HepG2 (cell line): Measurements from ENCODE around the gene KRTAP10-10. TPM values are rescaled to one million over a fixed set of nuclear protein-coding genes. Genes with fewer than 3 reads are reported as not detected.

Experiments
- ATAC-seq: fragments of 200-7000 bp; cut with Tn5 transposase; 3 replicates; pipeline ENCODE4 v1.9.1; 2020; ENCODE audit warnings: mild to moderate bottlenecking, moderate library complexity
- BruUV-seq: library from RNA; stranded (reverse); fragments of 400-500 nt; replicated peaks from 2 replicates; lab custom pipeline; 2021; lab: Mats Ljungman, UMichigan
- CTCF ChIA-PET: fragments of 300-600 bp; formaldehyde crosslinking; extraction: SDS; loops from one replicate; lab custom pipeline; 2021; ENCODE audit warnings: low total read pairs, inconsistent platforms, low intra/inter-chr PET ratio; lab: Yijun Ruan, JAX
- POLR2A ChIA-PET: fragments of 350-600 bp; sonication (Branson Sonifier 250); formaldehyde crosslinking; loops from one replicate; lab custom pipeline; 2020; ENCODE audit warnings: antibody characterized with exemption, inconsistent platforms; lab: Yijun Ruan, JAX
- DNase-seq: peaks from one replicate; pipeline ENCODE4 v3.0.0-alpha.2; 2015; ENCODE audit warnings: low spot score
- FAIRE-seq: peaks from 3 replicates; lab custom pipeline; 2011; peaks lifted over from hg19 to GRCh38; lab: Jason Lieb, UNC
- H2AFZ ChIP-seq: one replicate; pipeline ENCODE4 v1.6.1; 2011; ENCODE audit warnings: low read length, inconsistent platforms
- H3K27ac ChIP-seq: fragments of 300-600 bp; 3 replicates; pipeline ENCODE4 v1.8.0; 2011; ENCODE audit warnings: mixed run types, mild to moderate bottlenecking, mixed read lengths, low read length, inconsistent platforms; ENCODE audit not compliant: insufficient read depth; ENCODE audit errors: extremely low read length
- H3K27me3 ChIP-seq, 2 experiments: fragments of 200-600 bp in 1 of 2; 2 replicates in 1 of 2; 3 replicates in 1 of 2; pipeline versions ENCODE4 v1.6.0 to v1.8.0; 2011; ENCODE audit warnings: low read length in 2 of 2, mild to moderate bottlenecking in 2 of 2, moderate library complexity in 2 of 2, inconsistent platforms in 1 of 2; ENCODE audit not compliant: insufficient read depth in 2 of 2, control insufficient read depth in 1 of 2
- H3K36me3 ChIP-seq, 2 experiments: fragments of 200-600 bp in 1 of 2; replicated peaks in 1 of 2; 2 replicates in 1 of 2; 3 replicates in 1 of 2; pipeline versions ENCODE4 v1.5.1 to v1.8.0; 2011; ENCODE audit warnings: low read length in 2 of 2, inconsistent platforms in 1 of 2; ENCODE audit not compliant: insufficient read depth in 2 of 2, control insufficient read depth in 1 of 2
- H3K4me1 ChIP-seq: 2 replicates; pipeline ENCODE4 v1.5.1; 2012; ENCODE audit warnings: low read length, inconsistent platforms; ENCODE audit not compliant: insufficient read depth
- H3K4me2 ChIP-seq: 2 replicates; pipeline ENCODE4 v1.6.0; 2011; ENCODE audit warnings: low read depth, low read length, inconsistent platforms
- H3K4me3 ChIP-seq, 3 experiments: fragments of 200-600 bp in 1 of 3; sonication (generic), shearing (Covaris generic) in 1 of 3; replicated peaks in 1 of 3; 2 replicates each; pipeline ENCODE4 v1.5.1; 2011 to 2016; ENCODE audit warnings: low read length in 3 of 3, inconsistent platforms in 2 of 3, low read depth in 2 of 3, mild to moderate bottlenecking in 2 of 3, control low read depth in 1 of 3, mixed read lengths in 1 of 3; ENCODE audit not compliant: insufficient read depth in 1 of 3
- H3K79me2 ChIP-seq: one replicate; pipeline ENCODE4 v1.6.1; 2011; ENCODE audit warnings: low read length, inconsistent platforms; ENCODE audit not compliant: insufficient read depth
- H3K9ac ChIP-seq: 2 replicates; pipeline ENCODE4 v1.6.0; 2011; ENCODE audit warnings: mild to moderate bottlenecking, low read depth, low read length, inconsistent platforms; ENCODE audit not compliant: insufficient read depth
- H3K9me3 ChIP-seq: 2 replicates; pipeline ENCODE4 v1.5.1; 2012; ENCODE audit warnings: mild to moderate bottlenecking, low read length
- H4K20me1 ChIP-seq: 2 replicates; pipeline ENCODE4 v1.6.0; 2011; ENCODE audit warnings: inconsistent platforms, mild to moderate bottlenecking, low read length, moderate library complexity; ENCODE audit not compliant: insufficient read depth
- ATF6 ChIP-seq: sonication (generic); formaldehyde crosslinking; conservative IDR thresholded peaks from 2 replicates; pipeline ENCODE4 v1.4.0; 2020; ENCODE audit warnings: missing genetic modification reagents
- CEBPB ChIP-seq: IDR thresholded peaks from 2 replicates; pipeline ENCODE4 v1.6.1; 2011; ENCODE audit warnings: low read depth, low read length, improper control_type of control experiment, borderline replicate concordance
- FOXK2 ChIP-seq: fragments of 450-650 bp; IDR thresholded peaks from 2 replicates; pipeline ENCODE4 v1.6.1; 2016
- HBP1 ChIP-seq: IDR thresholded peaks from 2 replicates; pipeline ENCODE4 v1.6.1; 2016; ENCODE audit warnings: low read depth, control low read depth
- KDM6A ChIP-seq: IDR thresholded peaks from 2 replicates; pipeline ENCODE4 v1.6.1; 2016; ENCODE audit warnings: low read depth
- SMARCE1 ChIP-seq: fragments of 450-650 bp; IDR thresholded peaks from 2 replicates; pipeline ENCODE4 v1.6.1; 2017; ENCODE audit warnings: borderline replicate concordance
- U2AF1 ChIP-seq: fragments of 200-400 bp; formaldehyde crosslinking; optimal IDR thresholded peaks from 2 replicates; pipeline ENCODE3; 2017; ENCODE audit warnings: mild to moderate bottlenecking, low read depth, low read length
- U2AF2 ChIP-seq: fragments of 200-400 bp; formaldehyde crosslinking; IDR thresholded peaks from 2 replicates; pipeline ENCODE4 v1.6.1; 2017; ENCODE audit warnings: low read depth, mild to moderate bottlenecking, low read length
- USF2 ChIP-seq, 2 experiments: sonication (generic) in 1 of 2; formaldehyde crosslinking in 1 of 2; IDR thresholded peaks; 2 replicates each; pipeline versions ENCODE4 v1.5.1 to v1.6.1; 2011 to 2020; ENCODE audit warnings: borderline replicate concordance in 1 of 2, low read depth in 1 of 2, low read length in 1 of 2, mild to moderate bottlenecking in 1 of 2, missing genetic modification reagents in 1 of 2, moderate library complexity in 1 of 2
- ZFYVE20 ChIP-seq: sonication (generic); formaldehyde crosslinking; IDR thresholded peaks from 2 replicates; pipeline ENCODE4 v1.8.0; 2023; ENCODE audit warnings: low read depth, mild to moderate bottlenecking, moderate library complexity, missing genetic modification reagents, borderline replicate concordance
- ZNF790 ChIP-seq: sonication (generic); formaldehyde crosslinking; IDR thresholded peaks from 2 replicates; pipeline ENCODE4 v1.8.0; 2022; ENCODE audit warnings: missing genetic modification reagents, mild to moderate bottlenecking, borderline replicate concordance
- WGBS: methylation state at CpG from one replicate; pipeline ENCODE4 v1.1.6; 2017; ENCODE audit warnings: low lambda C conversion rate; 5-methylcytosine and 5-hydroxymethylcytosine counted together
- in situ Hi-C: cut with HindIII; loops from 2 replicates; pipeline ENCODE4 v1.10.0; 2017; ENCODE audit warnings: low pct_unique_long_range_greater_than_20kb; ENCODE audit not compliant: extremely low pct_ligation_motif_present
- intact Hi-C: fragments of 100-400 bp; cut with micrococcal nuclease; formaldehyde crosslinking; loops from one replicate; pipeline ENCODE4 v1.10.0; 2022; ENCODE audit not compliant: unreplicated experiment
- polyA plus RNA-seq, 8 experiments: library from polyadenylated mRNA; depleted of rRNA in 3 of 8; stranded (reverse) in 7 of 8; unstranded in 1 of 8; fragments of >200 nt; fragmentation: Illumina TruSeq in 4 of 8; extraction: Trizol in 4 of 8; gene quantifications; 2 replicates each; pipeline versions ENCODE4 v1.2.1 to v1.2.3, GENCODE V29; 2011 to 2016; ENCODE audit warnings: low read depth in 4 of 8, missing spikeins in 1 of 8, mixed read lengths in 1 of 8; ENCODE audit not compliant: insufficient read depth in 1 of 8
- total RNA-seq, 5 experiments: library from RNA; depleted of rRNA; stranded (reverse); fragments of >200 nt; fragmentation: Illumina TruSeq; extraction: Trizol; gene quantifications; 2 replicates each; pipeline ENCODE4 v1.2.3, GENCODE V29; 2016; ENCODE audit warnings: low read depth in 1 of 5
- TF ChIP-seq, protein P1 (sequence below): sonication (generic); formaldehyde crosslinking; IDR thresholded peaks from 2 replicates; pipeline ENCODE4 v1.4.0; 2020; ENCODE audit warnings: missing genetic modification reagents
- TF ChIP-seq, protein P2 (sequence below): sonication (generic); formaldehyde crosslinking; IDR thresholded peaks from 2 replicates; pipeline ENCODE4 v1.8.0; 2023; ENCODE audit warnings: mild to moderate bottlenecking, missing genetic modification reagents
- TF ChIP-seq, protein P3 (sequence below): sonication (generic); formaldehyde crosslinking; IDR thresholded peaks from 2 replicates; pipeline ENCODE4 v1.8.0; 2022; ENCODE audit warnings: mild to moderate bottlenecking, missing genetic modification reagents

Gene KRTAP10-10
- total and polyA plus RNA-seq, 2 of the 13 experiments (the other 11 are each of a cell fraction or from before 2014, with no cell fraction given) = not detected

DNA sequence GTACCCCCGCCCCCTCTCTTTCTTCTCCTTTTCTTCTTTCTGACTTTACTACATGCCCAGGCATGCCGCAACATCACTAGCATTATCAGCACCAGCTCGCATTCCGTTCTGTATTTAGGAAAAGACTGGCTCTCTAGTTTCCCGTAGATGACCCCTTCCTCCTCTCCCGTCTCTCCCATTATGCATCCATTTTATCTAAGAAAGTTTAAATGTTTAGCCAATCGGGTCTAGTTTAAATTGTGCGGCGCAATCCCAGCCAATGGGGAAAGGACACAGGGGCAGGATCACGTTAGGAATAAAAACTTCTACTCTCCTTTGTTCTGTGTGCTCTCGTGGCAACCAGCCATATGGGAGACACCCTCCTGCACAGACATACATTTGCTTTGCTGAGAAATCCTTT lies 39.1 kb upstream of the KRTAP10-10 start:
- Histone ChIP-seq H3K36me3 (no peaks in the 10 kb centered on the region), H2AFZ (no peak overlapping the region), H3K9me3 (no peaks in the 10 kb centered on the region), H3K27me3 (peaks cover 0 to 1% of the 10 kb centered on the region in 2 experiments; a peak in 1 of 5 replicates), H3K4me1 (peaks cover 27% of the 10 kb centered on the region), H3K27ac (no peak overlapping the region), H3K4me2 (no peak overlapping the region), H4K20me1 (no peaks in the 10 kb centered on the region), H3K79me2 (no peaks in the 10 kb centered on the region), H3K9ac (no peak overlapping the region), H3K4me3 (no peak overlapping the region)
- no peak for ATAC-seq
- ChIA-PET POLR2A (no interaction called here), CTCF (no interaction called here)
- no TSS peak for BruUV-seq
- no peak for FAIRE-seq
- DNase-seq = no peak
- in situ Hi-C loops = no loop called here
- intact Hi-C loops = no loop called here
- 87% methylated on average over 11 of the region's 11 CpGs for WGBS
- TF ChIP-seq U2AF1 = no peak
- TF ChIP-seq HBP1 (CRISPR knock-in tag) = no peak
- TF ChIP-seq, protein P1, sequence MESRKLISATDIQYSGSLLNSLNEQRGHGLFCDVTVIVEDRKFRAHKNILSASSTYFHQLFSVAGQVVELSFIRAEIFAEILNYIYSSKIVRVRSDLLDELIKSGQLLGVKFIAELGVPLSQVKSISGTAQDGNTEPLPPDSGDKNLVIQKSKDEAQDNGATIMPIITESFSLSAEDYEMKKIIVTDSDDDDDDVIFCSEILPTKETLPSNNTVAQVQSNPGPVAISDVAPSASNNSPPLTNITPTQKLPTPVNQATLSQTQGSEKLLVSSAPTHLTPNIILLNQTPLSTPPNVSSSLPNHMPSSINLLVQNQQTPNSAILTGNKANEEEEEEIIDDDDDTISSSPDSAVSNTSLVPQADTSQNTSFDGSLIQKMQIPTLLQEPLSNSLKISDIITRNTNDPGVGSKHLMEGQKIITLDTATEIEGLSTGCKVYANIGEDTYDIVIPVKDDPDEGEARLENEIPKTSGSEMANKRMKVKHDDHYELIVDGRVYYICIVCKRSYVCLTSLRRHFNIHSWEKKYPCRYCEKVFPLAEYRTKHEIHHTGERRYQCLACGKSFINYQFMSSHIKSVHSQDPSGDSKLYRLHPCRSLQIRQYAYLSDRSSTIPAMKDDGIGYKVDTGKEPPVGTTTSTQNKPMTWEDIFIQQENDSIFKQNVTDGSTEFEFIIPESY (CRISPR knock-in tag) = no peak
- no peak for TF ChIP-seq USF2 (IDR thresholded peaks at IDR 0.05; ENCODE audit: low read depth, low read length)
- TF ChIP-seq USF2 (CRISPR knock-in tag; IDR thresholded peaks at IDR 0.05; ENCODE audit: borderline replicate concordance) = no peak
- TF ChIP-seq CEBPB = no peak
- TF ChIP-seq FOXK2 = no peak
- TF ChIP-seq SMARCE1 = no peak
- TF ChIP-seq U2AF2 = no peak
- no peak for TF ChIP-seq ATF6
- no peak for TF ChIP-seq ZNF790 (CRISPR knock-in tag)
- TF ChIP-seq, protein P2, sequence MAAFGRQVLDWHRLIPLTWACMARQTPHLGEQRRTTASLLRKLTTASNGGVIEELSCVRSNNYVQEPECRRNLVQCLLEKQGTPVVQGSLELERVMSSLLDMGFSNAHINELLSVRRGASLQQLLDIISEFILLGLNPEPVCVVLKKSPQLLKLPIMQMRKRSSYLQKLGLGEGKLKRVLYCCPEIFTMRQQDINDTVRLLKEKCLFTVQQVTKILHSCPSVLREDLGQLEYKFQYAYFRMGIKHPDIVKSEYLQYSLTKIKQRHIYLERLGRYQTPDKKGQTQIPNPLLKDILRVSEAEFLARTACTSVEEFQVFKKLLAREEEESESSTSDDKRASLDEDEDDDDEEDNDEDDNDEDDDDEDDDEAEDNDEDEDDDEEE = no peak
- TF ChIP-seq ZFYVE20 (CRISPR knock-in tag) = no peak
- TF ChIP-seq KDM6A (CRISPR knock-in tag) = no peak
- TF ChIP-seq, protein P3, sequence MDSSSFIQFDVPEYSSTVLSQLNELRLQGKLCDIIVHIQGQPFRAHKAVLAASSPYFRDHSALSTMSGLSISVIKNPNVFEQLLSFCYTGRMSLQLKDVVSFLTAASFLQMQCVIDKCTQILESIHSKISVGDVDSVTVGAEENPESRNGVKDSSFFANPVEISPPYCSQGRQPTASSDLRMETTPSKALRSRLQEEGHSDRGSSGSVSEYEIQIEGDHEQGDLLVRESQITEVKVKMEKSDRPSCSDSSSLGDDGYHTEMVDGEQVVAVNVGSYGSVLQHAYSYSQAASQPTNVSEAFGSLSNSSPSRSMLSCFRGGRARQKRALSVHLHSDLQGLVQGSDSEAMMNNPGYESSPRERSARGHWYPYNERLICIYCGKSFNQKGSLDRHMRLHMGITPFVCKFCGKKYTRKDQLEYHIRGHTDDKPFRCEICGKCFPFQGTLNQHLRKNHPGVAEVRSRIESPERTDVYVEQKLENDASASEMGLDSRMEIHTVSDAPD (CRISPR knock-in tag) = no peak
